HCT116 (cell line): ENCODE data around the gene RPP25. TPM values are rescaled to one million over a fixed set of nuclear protein-coding genes. Genes with fewer than 3 reads are reported as not detected.

Source experiments
- ATAC-seq: fragments of 200-7000 bp; cut with Tn5 transposase; 2 replicates; pipeline ENCODE4 v1.9.1; 2020; ENCODE audit warnings: mild to moderate bottlenecking, moderate library complexity
- BruUV-seq: library from RNA; stranded (reverse); fragments of 400-500 nt; replicated peaks from 2 replicates; lab custom pipeline; 2021; lab: Mats Ljungman, UMichigan
- CTCF ChIA-PET: fragments of 300-600 bp; sonication (Branson Sonifier 250); formaldehyde crosslinking; loops from one replicate; lab custom pipeline; 2021; ENCODE audit warnings: antibody characterized with exemption; lab: Charles Lee
- POLR2A ChIA-PET: fragments of 300-600, 350-600 bp; sonication (Branson Sonifier 250); formaldehyde crosslinking; loops from one replicate; lab custom pipeline; 2021; ENCODE audit warnings: antibody characterized with exemption; lab: Charles Lee
- RAD21 ChIA-PET, 2 experiments: fragments of 300-600 bp; sonication (Branson Sonifier 250); formaldehyde crosslinking; loops; one replicate each; lab custom pipeline; 2023; ENCODE audit warnings: low total read pairs in 2 of 2; ENCODE audit not compliant: uncharacterized antibody in 2 of 2, unreplicated experiment in 2 of 2, low non-redundant PET in 1 of 2; lab: Charles Lee
- DNase-seq: peaks from one replicate; pipeline ENCODE4 v3.0.0-alpha.2; 2010; ENCODE audit warnings: low read depth, low spot score
- H2AFZ ChIP-seq: fragments of 200-600 bp; shearing (Covaris generic), sonication (generic); 2 replicates; pipeline ENCODE4 v1.6.1; 2017; ENCODE audit warnings: low read depth, mixed run types, mixed read lengths, antibody characterized with exemption, low read length; ENCODE audit not compliant: poor library complexity, severe bottlenecking
- H3K27ac ChIP-seq: 2 replicates; pipeline ENCODE4 v1.5.1; 2012; ENCODE audit warnings: low read depth, low read length
- H3K27me3 ChIP-seq: fragments of 200-600 bp; sonication (generic); 2 replicates; pipeline ENCODE4 v1.6.1; 2016; ENCODE audit warnings: mixed run types, low read length, mixed read lengths; ENCODE audit not compliant: insufficient read depth
- H3K36me3 ChIP-seq, 2 experiments: fragments of 200-500 bp in 1 of 2; fragments of 200-600 bp in 1 of 2; sonication (Bioruptor generic) in 1 of 2; sonication (generic) in 1 of 2; 2 replicates each; pipeline versions ENCODE4 v1.5.1 to v1.6.1; 2014 to 2016; ENCODE audit warnings: low read length in 2 of 2, inconsistent platforms in 1 of 2, mixed read lengths in 1 of 2, mixed run types in 1 of 2; ENCODE audit not compliant: insufficient read depth in 2 of 2, control insufficient read depth in 1 of 2
- H3K4me1 ChIP-seq, 2 experiments: fragments of 200-600 bp in 1 of 2; sonication (generic) in 1 of 2; 2 replicates each; pipeline versions ENCODE4 v1.5.1 to v1.6.1; 2012 to 2017; ENCODE audit warnings: low read length in 2 of 2, inconsistent platforms in 1 of 2, mild to moderate bottlenecking in 1 of 2, mixed read lengths in 1 of 2, mixed run types in 1 of 2, moderate library complexity in 1 of 2; ENCODE audit not compliant: insufficient read depth in 2 of 2, control insufficient read depth in 1 of 2
- H3K4me2 ChIP-seq: fragments of 200-600 bp; sonication (generic); 2 replicates; pipeline ENCODE4 v1.6.1; 2017; ENCODE audit warnings: mixed run types, low read length, mixed read lengths
- H3K4me3 ChIP-seq, 2 experiments: fragments of 200-600 bp in 1 of 2; sonication (generic) in 1 of 2; replicated peaks in 1 of 2; 2 replicates each; pipeline ENCODE4 v1.5.1; 2011 to 2016; ENCODE audit warnings: low read length in 2 of 2, control low read depth in 1 of 2, low read depth in 1 of 2, mild to moderate bottlenecking in 1 of 2, mixed read lengths in 1 of 2, mixed run types in 1 of 2
- H3K79me2 ChIP-seq: fragments of 200-600 bp; sonication (generic); 2 replicates; pipeline ENCODE4 v1.6.1; 2017; ENCODE audit warnings: mild to moderate bottlenecking, mixed run types, low read length, moderate library complexity, mixed read lengths; ENCODE audit not compliant: insufficient read depth
- H3K9ac ChIP-seq: fragments of 200-600 bp; sonication (generic); 2 replicates; pipeline ENCODE4 v1.6.1; 2016; ENCODE audit warnings: low read length, mixed read lengths
- H3K9me2 ChIP-seq: fragments of 200-600 bp; sonication (generic), shearing (Covaris generic); 2 replicates; pipeline ENCODE4 v1.6.1; 2017; ENCODE audit warnings: mixed run types, mild to moderate bottlenecking, moderate library complexity; ENCODE audit not compliant: insufficient read depth
- H3K9me3 ChIP-seq, 2 experiments: fragments of 200-500 bp in 1 of 2; fragments of 200-600 bp in 1 of 2; sonication (Bioruptor generic) in 1 of 2; sonication (generic) in 1 of 2; 2 replicates each; pipeline ENCODE4 v1.6.1; 2014 to 2017; ENCODE audit warnings: low read length in 2 of 2, mixed read lengths in 2 of 2, inconsistent platforms in 1 of 2, low read depth in 1 of 2, mild to moderate bottlenecking in 1 of 2, mixed run types in 1 of 2, moderate library complexity in 1 of 2; ENCODE audit not compliant: control insufficient read depth in 1 of 2, insufficient read depth in 1 of 2
- H4K20me1 ChIP-seq: fragments of 200-600 bp; sonication (generic), shearing (Covaris generic); 2 replicates; pipeline ENCODE4 v1.6.1; 2017; ENCODE audit warnings: mixed run types, mild to moderate bottlenecking, moderate library complexity; ENCODE audit not compliant: insufficient read depth
- CBX3 ChIP-seq: IDR thresholded peaks from 2 replicates; pipeline ENCODE4 v1.6.1; 2012; ENCODE audit warnings: low read depth
- EGR1 ChIP-seq: IDR thresholded peaks from 2 replicates; pipeline ENCODE4 v1.6.1; 2012; ENCODE audit warnings: low read depth
- ELF1 ChIP-seq: IDR thresholded peaks from 2 replicates; pipeline ENCODE4 v1.6.1; 2012; ENCODE audit warnings: low read depth, borderline replicate concordance
- EZH2 ChIP-seq: fragments of 200-600 bp; sonication (generic); IDR thresholded peaks from 2 replicates; pipeline ENCODE4 v1.6.1; 2017; ENCODE audit warnings: antibody characterized with exemption, mixed run types
- EZH2phosphoT487 ChIP-seq: fragments of 200-600 bp; IDR thresholded peaks from 2 replicates; pipeline ENCODE4 v1.6.1; 2018; ENCODE audit warnings: antibody characterized with exemption, borderline replicate concordance
- FOSL1 ChIP-seq: IDR thresholded peaks from 2 replicates; pipeline ENCODE4 v1.6.1; 2012; ENCODE audit warnings: low read depth
- JUND ChIP-seq: IDR thresholded peaks from 2 replicates; pipeline ENCODE4 v1.6.1; 2012
- POLR2A ChIP-seq: IDR thresholded peaks from 2 replicates; pipeline ENCODE4 v1.7.0; 2011; ENCODE audit warnings: borderline replicate concordance; ENCODE audit not compliant: insufficient read depth, insufficient read length; ENCODE audit errors: extremely low read depth
- RAD21 ChIP-seq: IDR thresholded peaks from 2 replicates; pipeline ENCODE4 v1.6.1; 2012; ENCODE audit warnings: low read depth, mild to moderate bottlenecking
- SP1 ChIP-seq: IDR thresholded peaks from 2 replicates; pipeline ENCODE4 v1.6.1; 2012; ENCODE audit warnings: low read depth
- TCF7L2 ChIP-seq: IDR thresholded peaks from 2 replicates; pipeline ENCODE4 v1.7.0; 2011; ENCODE audit warnings: borderline replicate concordance, inconsistent platforms; ENCODE audit not compliant: insufficient read depth, insufficient read length; ENCODE audit errors: extremely low read depth
- YY1 ChIP-seq: IDR thresholded peaks from 2 replicates; pipeline ENCODE4 v1.6.1; 2011; ENCODE audit warnings: low read length, low read depth, moderate library complexity, mild to moderate bottlenecking; ENCODE audit not compliant: insufficient replicate concordance; ENCODE audit errors: extremely low read depth
- ZFX ChIP-seq: fragments of 450-650 bp; IDR thresholded peaks from 2 replicates; pipeline ENCODE4 v1.6.1; 2017
- ZNF274 ChIP-seq: fragments of 200-500 bp; sonication (Bioruptor generic); IDR thresholded peaks from 2 replicates; pipeline ENCODE4 v1.6.1; 2014; ENCODE audit warnings: mild to moderate bottlenecking, low read depth, low read length, inconsistent platforms
- intact Hi-C: fragments of 100-400 bp; cut with micrococcal nuclease; formaldehyde crosslinking; loops from 2 replicates; pipeline ENCODE4 v1.10.0; 2022
- total RNA-seq: library from RNA; stranded (reverse); gene quantifications from one replicate; pipeline ENCODE4 v1.2.1, GENCODE V29; 2021; ENCODE audit not compliant: unreplicated experiment
- TF ChIP-seq, protein P1 (sequence below), 3 experiments: fragments of 200-600 bp in 1 of 3; sonication (generic) in 1 of 3; IDR thresholded peaks in 2 of 3; conservative IDR thresholded peaks in 1 of 3; 2 replicates each; pipeline ENCODE4 v1.5.1; 2012 to 2017; ENCODE audit warnings: low read depth in 2 of 3, low read length in 2 of 3, antibody characterized with exemption in 1 of 3, borderline replicate concordance in 1 of 3, control low read depth in 1 of 3, mild to moderate bottlenecking in 1 of 3, mixed read lengths in 1 of 3, mixed run types in 1 of 3, moderate library complexity in 1 of 3; ENCODE audit not compliant: insufficient read depth in 1 of 3
- TF ChIP-seq, protein P2 (sequence below): IDR thresholded peaks from 2 replicates; pipeline ENCODE4 v1.6.1; 2012; ENCODE audit warnings: low read depth
- TF ChIP-seq, protein P3 (sequence below): IDR thresholded peaks from 2 replicates; pipeline ENCODE4 v1.6.1; 2011; ENCODE audit warnings: mild to moderate bottlenecking, low read length, moderate library complexity; ENCODE audit not compliant: insufficient replicate concordance; ENCODE audit errors: extremely low read depth
- TF ChIP-seq, protein P4 (sequence below): IDR thresholded peaks from 2 replicates; pipeline ENCODE4 v1.6.1; 2012

Gene RPP25
- total RNA-seq, 1 experiment from 2014 or later: 5.9 TPM

DNA sequence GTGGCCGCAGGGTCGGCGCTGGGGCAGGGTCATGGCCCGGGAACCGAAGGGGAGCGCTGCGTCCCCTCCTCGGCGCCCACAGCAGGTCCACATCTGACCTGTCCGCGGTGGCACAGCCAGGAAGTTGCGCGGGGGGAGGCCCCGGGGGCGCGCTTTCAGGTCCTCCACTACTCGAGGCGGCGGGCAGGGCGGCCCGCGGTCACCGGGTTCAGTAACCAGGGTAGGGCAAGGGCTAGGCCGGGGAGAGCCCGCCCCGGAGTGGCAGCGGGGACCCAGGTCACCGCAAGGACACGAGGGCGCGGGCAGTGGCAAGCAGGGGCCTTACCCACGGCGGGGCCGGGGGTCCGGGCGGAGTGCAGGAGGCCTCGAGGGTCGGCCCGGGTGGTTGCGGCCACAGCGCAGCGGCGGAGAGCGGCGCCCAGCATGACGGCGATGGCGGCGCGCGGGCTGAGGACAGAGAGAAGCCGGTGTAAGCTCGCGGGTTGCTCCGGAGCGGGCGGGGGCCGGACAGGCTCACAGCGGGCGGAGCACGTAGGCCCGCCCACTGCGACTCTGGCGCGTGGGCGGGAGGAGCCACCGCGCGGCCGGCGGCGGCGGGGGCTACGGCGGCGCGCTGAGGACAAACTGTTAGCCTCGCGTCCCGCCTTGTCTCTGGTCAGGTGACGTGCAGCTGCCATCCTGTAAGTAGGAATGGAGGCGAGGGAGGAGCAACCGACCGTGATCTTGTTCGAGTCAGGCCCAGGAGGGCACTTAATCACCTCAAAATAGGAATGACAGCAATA is 18.8 kb downstream of the RPP25 start, which contains the start of gene COX5A:
COX5A (minus strand) TSS at position 484 of the 782 bp plus-strand sequence; CDS start at position 425, 59 bp downstream.
- Histone ChIP-seq H3K9ac (peak within 1 kb of the TSS; percentile 95), H3K79me2 (peaks cover 51% of the 10 kb centered on the region), H3K27ac (peak within 1 kb of the TSS; percentile 99), H4K20me1 (peaks cover 6% of the 10 kb centered on the region; the same call in 1 of the 2 replicates), H3K9me2 (no peaks in the 10 kb centered on the region), H2AFZ (peak within 1 kb of the TSS; percentile 44), H3K36me3 (peaks cover 2 to 8% of the 10 kb centered on the region in 2 experiments; a peak in 1 of 4 replicates), H3K9me3 (no peaks in the 10 kb centered on the region), H3K4me1 (peaks cover 7 to 11% of the 10 kb centered on the region in 2 experiments; a peak in 3 of 4 replicates), H3K4me3 (peak within 1 kb of the TSS; percentile 89 to 91), H3K4me2 (peak within 1 kb of the TSS; percentile 85), H3K27me3 (no peaks in the 10 kb centered on the region)
- BruUV-seq: no TSS peak
- intact Hi-C loops: no loop called here
- RAD21 ChIA-PET: no interaction called here
- POLR2A ChIA-PET: interaction anchor here (0.6 to 0.8 kb wide), 3 partner anchors 11 to 703 kb away, joined by 3 read pairs; partner anchors contain the start of gene IMP3
- ATAC-seq: peak; percentile 91
- DNase-seq: peak; percentile 91
- CTCF ChIA-PET: interaction anchor here (0.8 to 1.6 kb wide), 2 partner anchors 52 to 167 kb away, joined by 3 to 4 read pairs; no protein-coding TSS in a partner anchor
- no peak for TF ChIP-seq RAD21
- TF ChIP-seq, protein P1, sequence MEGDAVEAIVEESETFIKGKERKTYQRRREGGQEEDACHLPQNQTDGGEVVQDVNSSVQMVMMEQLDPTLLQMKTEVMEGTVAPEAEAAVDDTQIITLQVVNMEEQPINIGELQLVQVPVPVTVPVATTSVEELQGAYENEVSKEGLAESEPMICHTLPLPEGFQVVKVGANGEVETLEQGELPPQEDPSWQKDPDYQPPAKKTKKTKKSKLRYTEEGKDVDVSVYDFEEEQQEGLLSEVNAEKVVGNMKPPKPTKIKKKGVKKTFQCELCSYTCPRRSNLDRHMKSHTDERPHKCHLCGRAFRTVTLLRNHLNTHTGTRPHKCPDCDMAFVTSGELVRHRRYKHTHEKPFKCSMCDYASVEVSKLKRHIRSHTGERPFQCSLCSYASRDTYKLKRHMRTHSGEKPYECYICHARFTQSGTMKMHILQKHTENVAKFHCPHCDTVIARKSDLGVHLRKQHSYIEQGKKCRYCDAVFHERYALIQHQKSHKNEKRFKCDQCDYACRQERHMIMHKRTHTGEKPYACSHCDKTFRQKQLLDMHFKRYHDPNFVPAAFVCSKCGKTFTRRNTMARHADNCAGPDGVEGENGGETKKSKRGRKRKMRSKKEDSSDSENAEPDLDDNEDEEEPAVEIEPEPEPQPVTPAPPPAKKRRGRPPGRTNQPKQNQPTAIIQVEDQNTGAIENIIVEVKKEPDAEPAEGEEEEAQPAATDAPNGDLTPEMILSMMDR (IDR thresholded peaks at IDR 0.05 in 2 of 3, conservative IDR thresholded peaks at IDR 0.05 in 1 of 3; ENCODE audit: borderline replicate concordance in 1 of 3, insufficient read depth in 1 of 3, low read depth in 2 of 3, low read length in 2 of 3): no peak
- TF ChIP-seq ZNF274: no peak
- TF ChIP-seq YY1: peak; percentile 79
- no peak for TF ChIP-seq ELF1
- TF ChIP-seq EZH2phosphoT487: no peak
- TF ChIP-seq SP1: peak; percentile 64
- TF ChIP-seq EZH2: no peak
- peak; percentile 96 for TF ChIP-seq EGR1
- peak; percentile 55 for TF ChIP-seq TCF7L2
- TF ChIP-seq CBX3: 0 out of 2 replicates have a peak, but pooled peaks have one; percentile 41
- TF ChIP-seq JUND: no peak
- TF ChIP-seq, protein P2, sequence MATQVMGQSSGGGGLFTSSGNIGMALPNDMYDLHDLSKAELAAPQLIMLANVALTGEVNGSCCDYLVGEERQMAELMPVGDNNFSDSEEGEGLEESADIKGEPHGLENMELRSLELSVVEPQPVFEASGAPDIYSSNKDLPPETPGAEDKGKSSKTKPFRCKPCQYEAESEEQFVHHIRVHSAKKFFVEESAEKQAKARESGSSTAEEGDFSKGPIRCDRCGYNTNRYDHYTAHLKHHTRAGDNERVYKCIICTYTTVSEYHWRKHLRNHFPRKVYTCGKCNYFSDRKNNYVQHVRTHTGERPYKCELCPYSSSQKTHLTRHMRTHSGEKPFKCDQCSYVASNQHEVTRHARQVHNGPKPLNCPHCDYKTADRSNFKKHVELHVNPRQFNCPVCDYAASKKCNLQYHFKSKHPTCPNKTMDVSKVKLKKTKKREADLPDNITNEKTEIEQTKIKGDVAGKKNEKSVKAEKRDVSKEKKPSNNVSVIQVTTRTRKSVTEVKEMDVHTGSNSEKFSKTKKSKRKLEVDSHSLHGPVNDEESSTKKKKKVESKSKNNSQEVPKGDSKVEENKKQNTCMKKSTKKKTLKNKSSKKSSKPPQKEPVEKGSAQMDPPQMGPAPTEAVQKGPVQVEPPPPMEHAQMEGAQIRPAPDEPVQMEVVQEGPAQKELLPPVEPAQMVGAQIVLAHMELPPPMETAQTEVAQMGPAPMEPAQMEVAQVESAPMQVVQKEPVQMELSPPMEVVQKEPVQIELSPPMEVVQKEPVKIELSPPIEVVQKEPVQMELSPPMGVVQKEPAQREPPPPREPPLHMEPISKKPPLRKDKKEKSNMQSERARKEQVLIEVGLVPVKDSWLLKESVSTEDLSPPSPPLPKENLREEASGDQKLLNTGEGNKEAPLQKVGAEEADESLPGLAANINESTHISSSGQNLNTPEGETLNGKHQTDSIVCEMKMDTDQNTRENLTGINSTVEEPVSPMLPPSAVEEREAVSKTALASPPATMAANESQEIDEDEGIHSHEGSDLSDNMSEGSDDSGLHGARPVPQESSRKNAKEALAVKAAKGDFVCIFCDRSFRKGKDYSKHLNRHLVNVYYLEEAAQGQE: no peak
- peak; percentile 97 for TF ChIP-seq ZFX
- TF ChIP-seq, protein P3, sequence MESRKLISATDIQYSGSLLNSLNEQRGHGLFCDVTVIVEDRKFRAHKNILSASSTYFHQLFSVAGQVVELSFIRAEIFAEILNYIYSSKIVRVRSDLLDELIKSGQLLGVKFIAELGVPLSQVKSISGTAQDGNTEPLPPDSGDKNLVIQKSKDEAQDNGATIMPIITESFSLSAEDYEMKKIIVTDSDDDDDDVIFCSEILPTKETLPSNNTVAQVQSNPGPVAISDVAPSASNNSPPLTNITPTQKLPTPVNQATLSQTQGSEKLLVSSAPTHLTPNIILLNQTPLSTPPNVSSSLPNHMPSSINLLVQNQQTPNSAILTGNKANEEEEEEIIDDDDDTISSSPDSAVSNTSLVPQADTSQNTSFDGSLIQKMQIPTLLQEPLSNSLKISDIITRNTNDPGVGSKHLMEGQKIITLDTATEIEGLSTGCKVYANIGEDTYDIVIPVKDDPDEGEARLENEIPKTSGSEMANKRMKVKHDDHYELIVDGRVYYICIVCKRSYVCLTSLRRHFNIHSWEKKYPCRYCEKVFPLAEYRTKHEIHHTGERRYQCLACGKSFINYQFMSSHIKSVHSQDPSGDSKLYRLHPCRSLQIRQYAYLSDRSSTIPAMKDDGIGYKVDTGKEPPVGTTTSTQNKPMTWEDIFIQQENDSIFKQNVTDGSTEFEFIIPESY: peak; percentile 85
- TF ChIP-seq, protein P4, sequence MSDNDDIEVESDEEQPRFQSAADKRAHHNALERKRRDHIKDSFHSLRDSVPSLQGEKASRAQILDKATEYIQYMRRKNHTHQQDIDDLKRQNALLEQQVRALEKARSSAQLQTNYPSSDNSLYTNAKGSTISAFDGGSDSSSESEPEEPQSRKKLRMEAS: peak; percentile 82
- TF ChIP-seq FOSL1: no peak
- peak; percentile 76 for TF ChIP-seq POLR2A
